H1 (cell line): ENCODE data around the gene ADGRG2. TPM values are rescaled to one million over a fixed set of nuclear protein-coding genes. Genes with fewer than 3 reads are reported as not detected.

ENCODE experiments used
- CTCF ChIA-PET: fragments of 300-600 bp; sonication (Branson Sonifier 250); formaldehyde crosslinking; loops from one replicate; lab custom pipeline; 2021; ENCODE audit not compliant: partially characterized antibody; lab: Charles Lee
- POLR2A ChIA-PET: fragments of 300-600 bp; sonication (Branson Sonifier 250); formaldehyde crosslinking; loops from one replicate; lab custom pipeline; 2021; ENCODE audit warnings: inconsistent platforms; ENCODE audit not compliant: partially characterized antibody; lab: Charles Lee
- DNase-seq, 2 experiments: peaks; one replicate each; pipeline versions ENCODE4 v3.0.0 to v3.0.0-alpha.2; 2010 to 2022; ENCODE audit warnings: low spot score in 2 of 2, low read depth in 1 of 2, mixed read lengths in 1 of 2
- FAIRE-seq: peaks from 2 replicates; lab custom pipeline; 2011; peaks lifted over from hg19 to GRCh38; lab: Jason Lieb, UNC
- H2AFZ ChIP-seq: 2 replicates; pipeline ENCODE4 v1.8.1; 2012; ENCODE audit warnings: low read length, inconsistent platforms
- H2AK5ac ChIP-seq: 2 replicates; pipeline ENCODE4 v1.6.1; 2013; ENCODE audit warnings: low read depth, low read length
- H2BK120ac ChIP-seq: replicated peaks from 2 replicates; pipeline ENCODE3; 2013; ENCODE audit warnings: low read depth, low read length, inconsistent platforms
- H2BK12ac ChIP-seq: 2 replicates; pipeline ENCODE4 v1.6.1; 2013; ENCODE audit warnings: low read depth, low read length
- H2BK15ac ChIP-seq: 2 replicates; pipeline ENCODE4 v1.6.1; 2013; ENCODE audit warnings: low read length
- H2BK20ac ChIP-seq: 2 replicates; pipeline ENCODE4 v1.6.1; 2013; ENCODE audit warnings: low read length
- H2BK5ac ChIP-seq: 2 replicates; pipeline ENCODE4 v1.6.1; 2013; ENCODE audit warnings: low read depth, low read length
- H3K14ac ChIP-seq: 2 replicates; pipeline ENCODE4 v1.6.1; 2013; ENCODE audit warnings: inconsistent platforms; ENCODE audit not compliant: insufficient read length
- H3K18ac ChIP-seq: 2 replicates; pipeline ENCODE4 v1.6.1; 2013; ENCODE audit warnings: low read length; ENCODE audit errors: extremely low read depth
- H3K23ac ChIP-seq: 2 replicates; pipeline ENCODE4 v1.6.1; 2013; ENCODE audit warnings: inconsistent platforms; ENCODE audit not compliant: insufficient read length
- H3K23me2 ChIP-seq: 2 replicates; pipeline ENCODE4 v1.6.1; 2013; ENCODE audit warnings: low read depth, low read length
- H3K27ac ChIP-seq: 2 replicates; pipeline ENCODE4 v1.6.1; 2011; ENCODE audit warnings: low read depth, low read length, inconsistent platforms
- H3K27me3 ChIP-seq, 4 experiments: replicated peaks in 1 of 4; 1 replicate in 1 of 4; 2 replicates in 3 of 4; pipeline versions ENCODE4 v1.6.1 to v1.8.1; 2011 to 2013; ENCODE audit warnings: low read length in 3 of 4, mild to moderate bottlenecking in 3 of 4, inconsistent platforms in 2 of 4, mixed read lengths in 2 of 4, moderate library complexity in 1 of 4; ENCODE audit not compliant: control insufficient read depth in 3 of 4, insufficient read depth in 3 of 4; ENCODE audit errors: extremely low read depth in 1 of 4
- H3K36me3 ChIP-seq, 4 experiments: 2 replicates each; pipeline versions ENCODE4 v1.6.1 to v1.8.1; 2011 to 2013; ENCODE audit warnings: mild to moderate bottlenecking in 4 of 4, low read length in 3 of 4, moderate library complexity in 2 of 4, control low read depth in 1 of 4, inconsistent platforms in 1 of 4; ENCODE audit not compliant: insufficient read depth in 4 of 4, control insufficient read depth in 2 of 4
- H3K4ac ChIP-seq: replicated peaks from 2 replicates; pipeline ENCODE3; 2013; ENCODE audit warnings: low read length, low read depth, mixed read lengths, inconsistent platforms; ENCODE audit not compliant: insufficient read length
- H3K4me1 ChIP-seq, 4 experiments: replicated peaks in 1 of 4; 1 replicate in 1 of 4; 2 replicates in 3 of 4; pipeline versions ENCODE4 v1.6.1 to v1.8.1; 2011 to 2013; ENCODE audit warnings: low read length in 3 of 4, inconsistent platforms in 2 of 4, mixed read lengths in 1 of 4; ENCODE audit not compliant: insufficient read depth in 4 of 4, control insufficient read depth in 3 of 4
- H3K4me2 ChIP-seq, 2 experiments: 2 replicates each; pipeline versions ENCODE4 v1.6.1 to v1.8.1; 2011 to 2013; ENCODE audit warnings: low read depth in 2 of 2, low read length in 2 of 2, control low read depth in 1 of 2, inconsistent platforms in 1 of 2, mild to moderate bottlenecking in 1 of 2; ENCODE audit not compliant: insufficient read depth in 1 of 2
- H3K4me3 ChIP-seq, 4 experiments: fragments of 200-600, 300-600 bp in 1 of 4; sonication (generic), shearing (Covaris generic), sonication (Bioruptor Twin) in 1 of 4; 2 replicates each; pipeline versions ENCODE4 v1.5.1 to v1.8.1; 2011 to 2016; ENCODE audit warnings: low read length in 4 of 4, low read depth in 3 of 4, control low read depth in 2 of 4, inconsistent platforms in 2 of 4, mild to moderate bottlenecking in 2 of 4, mixed read lengths in 1 of 4, moderate library complexity in 1 of 4; ENCODE audit not compliant: insufficient read depth in 2 of 4; ENCODE audit errors: extremely low read depth in 1 of 4
- H3K56ac ChIP-seq: replicated peaks from 2 replicates; pipeline ENCODE3; 2013; ENCODE audit warnings: low read depth, mild to moderate bottlenecking, mixed read lengths, low read length, inconsistent platforms; ENCODE audit not compliant: insufficient read length
- H3K79me1 ChIP-seq: 2 replicates; pipeline ENCODE4 v1.6.1; 2013; ENCODE audit warnings: low read depth, low read length, control low read depth
- H3K79me2 ChIP-seq, 2 experiments: 2 replicates each; pipeline versions ENCODE4 v1.6.1 to v1.8.1; 2012 to 2013; ENCODE audit warnings: low read length in 2 of 2, mild to moderate bottlenecking in 2 of 2, inconsistent platforms in 1 of 2; ENCODE audit not compliant: insufficient read depth in 2 of 2, control insufficient read depth in 1 of 2
- H3K9ac ChIP-seq, 4 experiments: replicated peaks in 1 of 4; 1 replicate in 1 of 4; 2 replicates in 3 of 4; pipeline versions ENCODE4 v1.6.1 to v1.8.1; 2011 to 2013; ENCODE audit warnings: low read depth in 3 of 4, low read length in 3 of 4, control low read depth in 2 of 4, mild to moderate bottlenecking in 2 of 4, moderate library complexity in 2 of 4, inconsistent platforms in 1 of 4; ENCODE audit errors: extremely low read depth in 1 of 4
- H3K9me3 ChIP-seq, 2 experiments: 2 replicates each; pipeline versions ENCODE4 v1.6.1 to v1.8.1; 2012 to 2013; ENCODE audit warnings: mild to moderate bottlenecking in 2 of 2, moderate library complexity in 2 of 2, control low read depth in 1 of 2, inconsistent platforms in 1 of 2, low read depth in 1 of 2, low read length in 1 of 2, mixed read lengths in 1 of 2; ENCODE audit not compliant: insufficient read depth in 2 of 2
- H4K20me1 ChIP-seq, 2 experiments: replicated peaks in 1 of 2; 2 replicates each; pipeline versions ENCODE3 to v1.8.1; 2011 to 2013; ENCODE audit warnings: inconsistent platforms in 2 of 2, low read length in 2 of 2, mild to moderate bottlenecking in 1 of 2; ENCODE audit not compliant: insufficient read depth in 2 of 2, control insufficient read depth in 1 of 2
- H4K5ac ChIP-seq: 2 replicates; pipeline ENCODE4 v1.6.1; 2013; ENCODE audit warnings: low read length, low read depth, mixed read lengths, inconsistent platforms; ENCODE audit not compliant: insufficient read length
- H4K8ac ChIP-seq: 2 replicates; pipeline ENCODE4 v1.8.0; 2013; ENCODE audit warnings: mild to moderate bottlenecking, moderate library complexity, low read length, inconsistent platforms; ENCODE audit not compliant: insufficient read depth; ENCODE audit errors: extremely low read depth
- H4K91ac ChIP-seq: replicated peaks from 2 replicates; pipeline ENCODE3; 2013; ENCODE audit warnings: low read length, mixed read lengths, inconsistent platforms; ENCODE audit not compliant: insufficient read length
- CHD1 ChIP-seq: IDR thresholded peaks from 2 replicates; pipeline ENCODE4 v1.6.1; 2012; ENCODE audit warnings: low read depth, low read length, improper control_type of control experiment
- CHD2 ChIP-seq: IDR thresholded peaks from 2 replicates; pipeline ENCODE4 v1.6.1; 2012; ENCODE audit warnings: low read length, improper control_type of control experiment
- JUND ChIP-seq: IDR thresholded peaks from 2 replicates; pipeline ENCODE4 v1.6.1; 2011; ENCODE audit warnings: mild to moderate bottlenecking, improper control_type of control experiment, low read length
- PHF8 ChIP-seq: fragments of 200-600 bp; sonication (generic); conservative IDR thresholded peaks from 2 replicates; pipeline ENCODE4 v1.7.1; 2012; ENCODE audit warnings: low read depth, mild to moderate bottlenecking, inconsistent platforms, low read length, moderate library complexity
- POLR2AphosphoS5 ChIP-seq: IDR thresholded peaks from 2 replicates; pipeline ENCODE4 v1.6.1; 2011; ENCODE audit warnings: low read depth, low read length
- RNF2 ChIP-seq: fragments of 200-900, 300-1000 bp; sonication (generic); IDR thresholded peaks from 2 replicates; pipeline ENCODE4 v1.7.1; 2016; ENCODE audit warnings: borderline replicate concordance, low read depth, mild to moderate bottlenecking, antibody characterized with exemption, low read length; ENCODE audit not compliant: poor library complexity, severe bottlenecking; ENCODE audit errors: missing control alignments
- TCF12 ChIP-seq: IDR thresholded peaks from 2 replicates; pipeline ENCODE4 v1.6.1; 2011; ENCODE audit warnings: low read depth, mild to moderate bottlenecking, low read length
- WGBS, 2 experiments: shearing (Covaris generic) in 1 of 2; methylation state at CpG; one replicate each; pipeline versions ENCODE4 v1.1.6 to v1.1.7; 2013 to 2015; ENCODE audit warnings: low lambda C conversion rate in 2 of 2, mixed read lengths in 2 of 2, inconsistent platforms in 1 of 2, low coverage in 1 of 2, missing lambda C conversion rate in 1 of 2; ENCODE audit not compliant: insufficient replicate concordance in 2 of 2, insufficient coverage in 1 of 2, insufficient read length in 1 of 2; ENCODE audit errors: extremely low coverage in 1 of 2, missing lambda C conversion rate in 1 of 2; 5-methylcytosine and 5-hydroxymethylcytosine counted together
- polyA plus RNA-seq, 7 experiments: library from polyadenylated mRNA; depleted of rRNA in 3 of 7; stranded (reverse) in 5 of 7; unstranded in 2 of 7; fragments of >200 nt in 5 of 7; fragments of 200-250 nt in 2 of 7; gene quantifications; 1 replicate in 5 of 7; 2 replicates in 1 of 7; 4 replicates in 1 of 7; pipeline versions ENCODE4 v1.2.1 to v1.2.3, GENCODE V29; 2011 to 2013; ENCODE audit warnings: missing spikeins in 2 of 7, mixed read lengths in 2 of 7
- total RNA-seq: library from RNA; stranded (reverse); fragmentation: NEBNext Ultra II Directional; extraction: Animal tissue kit (Norgen Biotek cat#: 25700); gene quantifications from 2 replicates; pipeline ENCODE4 v1.2.1, GENCODE V29; 2021
- TF ChIP-seq, protein P1 (sequence below): IDR thresholded peaks from 2 replicates; pipeline ENCODE4 v1.6.1; 2012; ENCODE audit warnings: inconsistent platforms
- TF ChIP-seq, protein P2 (sequence below): IDR thresholded peaks from 2 replicates; pipeline ENCODE4 v1.6.1; 2012; ENCODE audit warnings: inconsistent platforms
- TF ChIP-seq, protein P3 (sequence below): IDR thresholded peaks from 2 replicates; pipeline ENCODE4 v1.6.1; 2011; ENCODE audit warnings: low read length, improper control_type of control experiment

The ADGRG2 gene
- total and polyA plus RNA-seq, 2 of the 8 experiments (the other 6 are each of a cell fraction or from before 2014, with no cell fraction given), result 8.9 to 13.3 TPM

DNA sequence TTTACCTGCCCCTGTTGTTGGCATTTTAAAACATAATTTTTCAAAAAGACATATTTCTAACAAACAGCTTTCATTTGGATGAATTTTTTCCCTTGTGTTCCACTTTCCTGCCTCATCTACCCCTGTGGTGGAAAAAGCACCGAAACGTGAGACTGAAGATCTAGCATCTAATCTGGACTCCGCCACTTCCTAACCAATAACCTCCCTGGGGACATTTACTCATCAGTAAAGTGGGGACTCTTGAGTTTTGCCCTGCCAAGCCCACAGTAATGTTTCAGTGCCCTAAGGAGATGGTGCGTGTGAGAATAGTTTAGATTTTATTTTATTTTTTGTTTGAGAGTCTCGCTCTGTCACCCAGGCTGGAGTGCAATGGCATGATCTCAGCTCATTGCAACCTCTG is 56.7 kb downstream of the ADGRG2 start:
- Histone ChIP-seq H3K36me3 (no peaks in the 10 kb centered on the region), H3K27me3 (no peaks in the 10 kb centered on the region), H4K20me1 (no peaks in the 10 kb centered on the region), H4K5ac (no peak overlapping the region), H3K4me3 (no peak overlapping the region), H3K23me2 (no peaks in the 10 kb centered on the region), H3K79me2 (no peaks in the 10 kb centered on the region), H3K56ac (no peak overlapping the region), H3K27ac (no peak overlapping the region), H2BK12ac (no peak overlapping the region), H3K4ac (no peak overlapping the region), H3K4me1 (no peaks in the 10 kb centered on the region), H3K23ac (no peak overlapping the region), H3K9ac (no peak overlapping the region), H2BK20ac (no peak overlapping the region), H2BK15ac (no peak overlapping the region), H2AFZ (no peak overlapping the region), H4K8ac (no peak overlapping the region), H3K14ac (no peak overlapping the region), H3K4me2 (no peak overlapping the region), H3K18ac (no peak overlapping the region), H2BK5ac (no peak overlapping the region), H4K91ac (no peak overlapping the region), H3K9me3 (no peaks in the 10 kb centered on the region), H2BK120ac (no peak overlapping the region), H3K79me1 (no peaks in the 10 kb centered on the region), H2AK5ac (no peak overlapping the region)
- 74% methylated on average over 5 of the region's 5 CpGs; no CpG with 5 or more reads in 1 of the 2 experiments for WGBS, 2 experiments
- ChIA-PET POLR2A (no interaction called here), CTCF (no interaction called here)
- no peak for FAIRE-seq
- DNase-seq, result no peak
- TF ChIP-seq TCF12, result no peak
- no peak for TF ChIP-seq RNF2
- TF ChIP-seq, protein P1, sequence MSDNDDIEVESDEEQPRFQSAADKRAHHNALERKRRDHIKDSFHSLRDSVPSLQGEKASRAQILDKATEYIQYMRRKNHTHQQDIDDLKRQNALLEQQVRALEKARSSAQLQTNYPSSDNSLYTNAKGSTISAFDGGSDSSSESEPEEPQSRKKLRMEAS, result no peak
- TF ChIP-seq CHD2, result no peak
- TF ChIP-seq, protein P2, sequence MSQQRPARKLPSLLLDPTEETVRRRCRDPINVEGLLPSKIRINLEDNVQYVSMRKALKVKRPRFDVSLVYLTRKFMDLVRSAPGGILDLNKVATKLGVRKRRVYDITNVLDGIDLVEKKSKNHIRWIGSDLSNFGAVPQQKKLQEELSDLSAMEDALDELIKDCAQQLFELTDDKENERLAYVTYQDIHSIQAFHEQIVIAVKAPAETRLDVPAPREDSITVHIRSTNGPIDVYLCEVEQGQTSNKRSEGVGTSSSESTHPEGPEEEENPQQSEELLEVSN, result no peak
- no peak for TF ChIP-seq POLR2AphosphoS5
- no peak for TF ChIP-seq CHD1
- TF ChIP-seq, protein P3, sequence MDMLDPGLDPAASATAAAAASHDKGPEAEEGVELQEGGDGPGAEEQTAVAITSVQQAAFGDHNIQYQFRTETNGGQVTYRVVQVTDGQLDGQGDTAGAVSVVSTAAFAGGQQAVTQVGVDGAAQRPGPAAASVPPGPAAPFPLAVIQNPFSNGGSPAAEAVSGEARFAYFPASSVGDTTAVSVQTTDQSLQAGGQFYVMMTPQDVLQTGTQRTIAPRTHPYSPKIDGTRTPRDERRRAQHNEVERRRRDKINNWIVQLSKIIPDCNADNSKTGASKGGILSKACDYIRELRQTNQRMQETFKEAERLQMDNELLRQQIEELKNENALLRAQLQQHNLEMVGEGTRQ, result no peak
- TF ChIP-seq PHF8, result no peak
- TF ChIP-seq JUND, result no peak
